ENCODE results near the gene NELL1.

Gene NELL1

GRCh38 chr11:21614961-21615360 is 945.6 kb downstream of the NELL1 start:
- DNase-seq, result no peak

- no peak for DNase-seq
Observed at GRCh38 chr11:21615955-21616371, 946.6 kb downstream of the NELL1 start.

DNA sequence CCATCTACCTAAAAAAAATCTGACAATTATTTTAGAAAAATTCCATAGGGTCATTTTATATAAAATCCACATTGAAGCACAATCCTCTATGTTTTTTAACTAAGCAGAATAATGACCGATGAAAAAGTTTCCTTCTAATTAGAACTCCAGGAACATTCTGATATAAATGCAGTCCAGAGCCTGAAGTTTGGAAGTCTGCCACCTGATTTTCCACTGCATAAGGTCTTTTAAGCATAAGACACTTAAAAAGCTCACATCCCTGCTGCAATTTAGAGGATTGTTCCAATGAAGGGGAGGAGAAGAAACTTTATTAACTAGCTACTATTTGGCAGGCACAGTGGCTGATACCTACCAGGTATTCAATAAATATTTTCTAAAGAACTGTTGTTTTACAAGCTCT is 953.2 kb downstream of the NELL1 start:
- DNase-seq, result no peak

GRCh38 chr11:21622995-21623394 is 953.6 kb downstream of the NELL1 start:
- DNase-seq, result no peak

Measured in stimulated activated CD4-positive, alpha-beta T cell treated with anti-CD3 and anti-CD28 coated beads, Interleukin-15, amount 100 ng/mL, for 24 hours (primary cell).